Endothelial cell of umbilical vein (primary cell): Measurements from ENCODE around the gene ETV6. TPM values are rescaled to one million over a fixed set of nuclear protein-coding genes. Genes with fewer than 3 reads are reported as not detected.

Experiments
- BruUV-seq: library from RNA; stranded (reverse); fragments of 400-500 nt; replicated peaks from 2 replicates; lab custom pipeline; 2021; lab: Mats Ljungman, UMichigan
- CTCF ChIA-PET: fragments of 300-600, 350-600 bp; sonication (Branson Sonifier 250); formaldehyde crosslinking; loops from one replicate; lab custom pipeline; 2021; ENCODE audit warnings: antibody characterized with exemption, inconsistent platforms; lab: Charles Lee
- POLR2A ChIA-PET: fragments of 300-600, 350-600 bp; sonication (Branson Sonifier 250); formaldehyde crosslinking; loops from one replicate; lab custom pipeline; 2021; ENCODE audit warnings: antibody characterized with exemption, inconsistent platforms; lab: Charles Lee
- DNase-seq: peaks from one replicate; pipeline ENCODE4 v3.0.0-alpha.2; 2011; ENCODE audit warnings: low read depth, low spot score
- FAIRE-seq: peaks from 2 replicates; lab custom pipeline; 2011; peaks lifted over from hg19 to GRCh38; lab: Jason Lieb, UNC
- H2AFZ ChIP-seq: 2 replicates; pipeline ENCODE4 v1.6.0; 2012; ENCODE audit warnings: low read depth, low read length, control low read depth, inconsistent platforms
- H3K27ac ChIP-seq: 2 replicates; pipeline ENCODE4 v1.5.1; 2011; ENCODE audit warnings: low read depth, mild to moderate bottlenecking, control low read depth, low read length, moderate library complexity; ENCODE audit not compliant: insufficient read depth
- H3K27me3 ChIP-seq, 2 experiments: 2 replicates each; pipeline versions ENCODE4 v1.6.0 to v1.6.1; 2011; ENCODE audit warnings: low read length in 2 of 2, mixed read lengths in 1 of 2; ENCODE audit not compliant: control insufficient read depth in 2 of 2, insufficient read depth in 2 of 2
- H3K36me3 ChIP-seq, 2 experiments: 2 replicates in 1 of 2; 3 replicates in 1 of 2; pipeline ENCODE4 v1.5.1; 2011; ENCODE audit warnings: low read length in 2 of 2, mild to moderate bottlenecking in 1 of 2, moderate library complexity in 1 of 2; ENCODE audit not compliant: control insufficient read depth in 2 of 2, insufficient read depth in 2 of 2; ENCODE audit errors: extremely low read depth in 1 of 2
- H3K4me1 ChIP-seq: 3 replicates; pipeline ENCODE4 v1.5.1; 2011; ENCODE audit warnings: mild to moderate bottlenecking, low read length; ENCODE audit not compliant: control insufficient read depth, insufficient read depth; ENCODE audit errors: extremely low read depth
- H3K4me2 ChIP-seq: 2 replicates; pipeline ENCODE4 v1.6.1; 2011; ENCODE audit warnings: low read length, control low read depth, mixed read lengths; ENCODE audit not compliant: insufficient read depth
- H3K4me3 ChIP-seq, 3 experiments: fragments of 200-600 bp in 1 of 3; sonication (generic), shearing (Covaris generic) in 1 of 3; replicated peaks in 1 of 3; 2 replicates each; pipeline ENCODE4 v1.5.1; 2011 to 2016; ENCODE audit warnings: control low read depth in 3 of 3, low read length in 3 of 3, mild to moderate bottlenecking in 2 of 3, inconsistent platforms in 1 of 3, low read depth in 1 of 3, moderate library complexity in 1 of 3; ENCODE audit not compliant: insufficient read depth in 1 of 3
- H3K79me2 ChIP-seq: 2 replicates; pipeline ENCODE4 v1.6.0; 2012; ENCODE audit warnings: low read length, inconsistent platforms; ENCODE audit not compliant: control insufficient read depth, insufficient read depth
- H3K9ac ChIP-seq: replicated peaks from 2 replicates; pipeline ENCODE3; 2011; ENCODE audit warnings: low read length, control low read depth; ENCODE audit not compliant: insufficient read depth; ENCODE audit errors: extremely low read depth
- H3K9me1 ChIP-seq: replicated peaks from 3 replicates; pipeline ENCODE4 v1.6.0; 2011; ENCODE audit warnings: mild to moderate bottlenecking, low read length; ENCODE audit not compliant: control insufficient read depth, insufficient read depth; ENCODE audit errors: extremely low read depth
- H3K9me3 ChIP-seq: replicated peaks from 2 replicates; pipeline ENCODE4 v1.5.1; 2012; ENCODE audit warnings: low read length, inconsistent platforms; ENCODE audit not compliant: control insufficient read depth, insufficient read depth
- H4K20me1 ChIP-seq: replicated peaks from 2 replicates; pipeline ENCODE3; 2011; ENCODE audit warnings: mild to moderate bottlenecking, low read length; ENCODE audit not compliant: control insufficient read depth, insufficient read depth; ENCODE audit errors: extremely low read depth
- EZH2 ChIP-seq: IDR thresholded peaks from 2 replicates; pipeline ENCODE4 v1.6.1; 2012; ENCODE audit warnings: borderline replicate concordance, low read depth, mild to moderate bottlenecking, moderate library complexity, low read length, inconsistent platforms; ENCODE audit not compliant: severe bottlenecking
- FOS ChIP-seq: IDR thresholded peaks from 2 replicates; pipeline ENCODE4 v1.6.1; 2011; ENCODE audit warnings: mild to moderate bottlenecking, low read length, moderate library complexity, borderline replicate concordance; ENCODE audit not compliant: insufficient read depth
- GATA2 ChIP-seq: IDR thresholded peaks from 2 replicates; pipeline ENCODE4 v1.7.0; 2011; ENCODE audit warnings: low read depth, mild to moderate bottlenecking, moderate library complexity, mixed read lengths, low read length; ENCODE audit not compliant: insufficient read length, insufficient read depth
- JUN ChIP-seq: IDR thresholded peaks from 2 replicates; pipeline ENCODE4 v1.6.1; 2011; ENCODE audit warnings: borderline replicate concordance, low read depth; ENCODE audit not compliant: insufficient read length, insufficient read depth
- MAX ChIP-seq: IDR thresholded peaks from 2 replicates; pipeline ENCODE4 v1.6.1; 2011; ENCODE audit not compliant: insufficient read depth, insufficient read length
- MYC ChIP-seq: IDR thresholded peaks from one replicate; pipeline ENCODE4 v1.6.1; 2011; ENCODE audit warnings: mild to moderate bottlenecking, low read depth, low read length
- POLR2A ChIP-seq: IDR thresholded peaks from 2 replicates; pipeline ENCODE4 v1.6.1; 2012; ENCODE audit warnings: low read depth, mild to moderate bottlenecking, control low read depth, low read length
- POLR2AphosphoS5 ChIP-seq: IDR thresholded peaks from 2 replicates; pipeline ENCODE4 v1.6.1; 2012; ENCODE audit warnings: low read depth, mild to moderate bottlenecking, control low read depth, low read length, moderate library complexity; ENCODE audit not compliant: insufficient read depth
- dilution Hi-C: fragments of 300-500 bp; cut with MboI; formaldehyde crosslinking; loops from one replicate; pipeline ENCODE4 v1.15.0; 2019; ENCODE audit warnings: low sequenced_read_pairs; ENCODE audit not compliant: extremely low pct_ligation_motif_present
- intact Hi-C: fragments of 100-400 bp; cut with micrococcal nuclease; formaldehyde crosslinking; loops from one replicate; pipeline ENCODE4 v1.10.0; 2022
- polyA plus RNA-seq, 4 experiments: library from polyadenylated mRNA; depleted of rRNA in 3 of 4; stranded (reverse) in 3 of 4; unstranded in 1 of 4; fragments of >200 nt; gene quantifications; 2 replicates each; pipeline versions ENCODE4 v1.2.1 to v1.2.3, GENCODE V29; 2011 to 2012; ENCODE audit warnings: missing spikeins in 1 of 4
- total RNA-seq: library from RNA; stranded (reverse); gene quantifications from 2 replicates; pipeline ENCODE4 v1.2.3, GENCODE V29; 2021
- TF ChIP-seq, protein P1 (sequence below), 2 donors: IDR thresholded peaks; 1 replicate in 1 of 2; 2 replicates in 1 of 2; pipeline ENCODE4 v1.5.1; 2011; ENCODE audit warnings: low read length in 2 of 2, mild to moderate bottlenecking in 2 of 2, moderate library complexity in 2 of 2, control low read depth in 1 of 2, inconsistent platforms in 1 of 2, low read depth in 1 of 2; ENCODE audit not compliant: insufficient read depth in 1 of 2; ENCODE audit errors: extremely low read depth in 1 of 2

ETV6 gene
- total and polyA plus RNA-seq, 2 donors (not counting 3 experiments of a cell fraction or from before 2014, with no cell fraction given), result 15.9 to 57.1 TPM

DNA sequence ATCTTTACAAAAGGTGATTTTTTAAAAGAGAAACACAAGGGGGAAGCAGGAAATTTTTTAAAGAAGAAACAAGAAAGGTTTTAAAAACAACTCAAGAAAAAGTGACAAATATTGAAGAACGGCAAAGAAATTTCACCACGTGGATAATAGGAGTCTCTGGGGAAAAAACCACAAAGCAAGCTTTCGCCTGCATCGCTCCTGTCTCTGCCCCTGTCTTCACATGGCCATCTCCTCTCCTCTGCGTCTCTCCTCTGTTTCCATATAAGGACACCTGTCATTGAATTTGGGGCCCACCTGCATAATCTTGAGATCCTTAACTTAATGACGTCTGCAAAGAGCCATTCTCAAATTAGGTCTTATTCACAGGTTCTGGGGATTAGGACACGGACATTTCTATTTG is 175.8 kb downstream of the ETV6 start:
- no TSS peak for BruUV-seq
- ChIA-PET CTCF (interaction anchor here (0.6 to 1.3 kb wide), 3 partner anchors 10 to 91 kb away, joined by 3 to 4 read pairs (median 3); no protein-coding TSS in a partner anchor), POLR2A (no interaction called here)
- DNase-seq (no peak), FAIRE-seq (no peak)
- Histone ChIP-seq H2AFZ (no peak overlapping the region), H3K27ac (no peak overlapping the region), H3K4me1 (peaks cover 16% of the 10 kb centered on the region), H3K4me2 (no peak overlapping the region), H3K4me3 (no peak overlapping the region), H3K9me3 (no peaks in the 10 kb centered on the region), H3K36me3 (peaks cover 3 to 9% of the 10 kb centered on the region in 2 experiments), H3K79me2 (peaks cover 2% of the 10 kb centered on the region), H3K27me3 (no peaks in the 10 kb centered on the region), H3K9me1 (no peaks in the 10 kb centered on the region), H4K20me1 (no peaks in the 10 kb centered on the region), H3K9ac (no peak overlapping the region)
- dilution Hi-C loops, result no loop called here
- no peak for TF ChIP-seq POLR2A
- no peak for TF ChIP-seq JUN
- TF ChIP-seq POLR2AphosphoS5, result no peak
- TF ChIP-seq, protein P1, sequence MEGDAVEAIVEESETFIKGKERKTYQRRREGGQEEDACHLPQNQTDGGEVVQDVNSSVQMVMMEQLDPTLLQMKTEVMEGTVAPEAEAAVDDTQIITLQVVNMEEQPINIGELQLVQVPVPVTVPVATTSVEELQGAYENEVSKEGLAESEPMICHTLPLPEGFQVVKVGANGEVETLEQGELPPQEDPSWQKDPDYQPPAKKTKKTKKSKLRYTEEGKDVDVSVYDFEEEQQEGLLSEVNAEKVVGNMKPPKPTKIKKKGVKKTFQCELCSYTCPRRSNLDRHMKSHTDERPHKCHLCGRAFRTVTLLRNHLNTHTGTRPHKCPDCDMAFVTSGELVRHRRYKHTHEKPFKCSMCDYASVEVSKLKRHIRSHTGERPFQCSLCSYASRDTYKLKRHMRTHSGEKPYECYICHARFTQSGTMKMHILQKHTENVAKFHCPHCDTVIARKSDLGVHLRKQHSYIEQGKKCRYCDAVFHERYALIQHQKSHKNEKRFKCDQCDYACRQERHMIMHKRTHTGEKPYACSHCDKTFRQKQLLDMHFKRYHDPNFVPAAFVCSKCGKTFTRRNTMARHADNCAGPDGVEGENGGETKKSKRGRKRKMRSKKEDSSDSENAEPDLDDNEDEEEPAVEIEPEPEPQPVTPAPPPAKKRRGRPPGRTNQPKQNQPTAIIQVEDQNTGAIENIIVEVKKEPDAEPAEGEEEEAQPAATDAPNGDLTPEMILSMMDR (IDR thresholded peaks at IDR 0.05; ENCODE audit: extremely low read depth in 1 of 2, insufficient read depth in 1 of 2, low read depth in 1 of 2, low read length in 2 of 2), result no peak
- TF ChIP-seq GATA2, result no peak
- TF ChIP-seq FOS, result no peak
- no peak for TF ChIP-seq EZH2
- TF ChIP-seq MYC, result no peak
- no peak for TF ChIP-seq MAX
- intact Hi-C loops, result no loop called here
